B cell (primary cell): Measurements from ENCODE around the gene LRRC25.

Source experiments
- EZH2 ChIP-seq: IDR thresholded peaks from 2 replicates; pipeline ENCODE4 v1.6.1; 2012; ENCODE audit warnings: borderline replicate concordance, low read depth, mild to moderate bottlenecking, moderate library complexity, low read length; ENCODE audit not compliant: insufficient read depth, poor library complexity, severe bottlenecking
- TF ChIP-seq, protein P1 (sequence below): fragments of 200-600 bp; IDR thresholded peaks from one replicate; pipeline ENCODE4 v1.8.0; 2022; ENCODE audit warnings: antibody characterized with exemption, mild to moderate bottlenecking

DNA sequence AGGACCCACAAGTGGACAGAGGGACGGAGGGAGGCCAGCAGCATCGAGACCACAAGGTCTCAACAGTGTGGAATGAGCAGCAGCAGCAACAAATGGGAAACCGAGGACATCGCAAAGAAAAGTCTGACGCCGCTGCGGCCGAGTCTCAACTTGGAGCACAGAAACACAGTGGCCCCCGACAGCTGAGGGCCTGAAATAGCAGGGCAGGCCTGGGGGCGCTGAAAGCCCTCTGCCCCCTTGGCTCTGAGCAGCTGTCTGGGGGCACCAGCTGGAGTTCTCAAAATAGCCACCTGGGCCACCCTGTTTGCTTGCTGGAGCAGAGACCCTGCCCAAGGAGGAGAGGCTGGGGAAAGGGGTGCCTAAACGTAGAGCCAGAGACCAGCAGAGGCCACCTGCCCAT lies 46.4 kb upstream of the LRRC25 start:
- TF ChIP-seq, protein P1, sequence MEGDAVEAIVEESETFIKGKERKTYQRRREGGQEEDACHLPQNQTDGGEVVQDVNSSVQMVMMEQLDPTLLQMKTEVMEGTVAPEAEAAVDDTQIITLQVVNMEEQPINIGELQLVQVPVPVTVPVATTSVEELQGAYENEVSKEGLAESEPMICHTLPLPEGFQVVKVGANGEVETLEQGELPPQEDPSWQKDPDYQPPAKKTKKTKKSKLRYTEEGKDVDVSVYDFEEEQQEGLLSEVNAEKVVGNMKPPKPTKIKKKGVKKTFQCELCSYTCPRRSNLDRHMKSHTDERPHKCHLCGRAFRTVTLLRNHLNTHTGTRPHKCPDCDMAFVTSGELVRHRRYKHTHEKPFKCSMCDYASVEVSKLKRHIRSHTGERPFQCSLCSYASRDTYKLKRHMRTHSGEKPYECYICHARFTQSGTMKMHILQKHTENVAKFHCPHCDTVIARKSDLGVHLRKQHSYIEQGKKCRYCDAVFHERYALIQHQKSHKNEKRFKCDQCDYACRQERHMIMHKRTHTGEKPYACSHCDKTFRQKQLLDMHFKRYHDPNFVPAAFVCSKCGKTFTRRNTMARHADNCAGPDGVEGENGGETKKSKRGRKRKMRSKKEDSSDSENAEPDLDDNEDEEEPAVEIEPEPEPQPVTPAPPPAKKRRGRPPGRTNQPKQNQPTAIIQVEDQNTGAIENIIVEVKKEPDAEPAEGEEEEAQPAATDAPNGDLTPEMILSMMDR = no peak
- TF ChIP-seq EZH2 = no peak
